ENCODE data around the gene FFAR1.

DNA sequence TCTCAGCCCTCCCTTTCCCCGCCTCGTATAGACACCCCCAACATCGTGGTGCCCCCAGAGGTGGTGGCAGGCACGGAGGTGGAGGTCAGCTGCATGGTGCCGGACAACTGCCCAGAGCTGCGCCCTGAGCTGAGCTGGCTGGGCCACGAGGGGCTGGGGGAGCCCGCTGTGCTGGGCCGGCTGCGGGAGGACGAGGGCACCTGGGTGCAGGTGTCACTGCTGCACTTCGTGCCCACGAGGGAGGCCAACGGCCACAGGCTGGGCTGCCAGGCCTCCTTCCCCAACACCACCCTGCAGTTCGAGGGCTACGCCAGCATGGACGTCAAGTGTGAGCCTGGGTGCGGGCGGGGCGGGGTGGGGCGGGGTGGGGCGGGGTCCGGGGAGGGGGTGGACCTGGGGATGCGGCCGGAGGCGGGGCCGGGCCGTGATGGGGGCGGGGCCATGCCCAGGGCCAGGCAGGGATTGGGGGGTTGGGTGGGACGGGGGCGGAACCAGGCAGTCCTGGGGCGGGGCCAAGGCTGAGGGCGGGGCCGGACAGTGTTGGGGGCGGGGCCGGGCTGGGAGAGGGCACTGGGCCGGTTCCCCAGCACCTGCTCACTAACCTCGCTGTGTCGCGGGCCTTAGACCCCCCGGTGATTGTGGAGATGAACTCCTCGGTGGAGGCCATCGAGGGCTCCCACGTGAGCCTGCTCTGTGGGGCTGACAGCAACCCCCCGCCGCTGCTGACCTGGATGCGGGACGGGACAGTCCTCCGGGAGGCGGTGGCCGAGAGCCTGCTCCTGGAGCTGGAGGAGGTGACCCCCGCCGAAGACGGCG is 48.0 kb upstream of the FFAR1 start:
- TF ChIP-seq POLR2A (IDR thresholded peaks at IDR 0.05; ENCODE audit: control extremely low read depth in 1 of 2, low read depth in 2 of 2, low read length in 2 of 2) (no peak), CBX5 (IDR thresholded peaks at IDR 0.05; ENCODE audit: low read depth, low read length) (no peak), SP2 (IDR thresholded peaks at IDR 0.05; ENCODE audit: low read length) (no peak), SRF (IDR thresholded peaks at IDR 0.05; ENCODE audit: low read depth, low read length) (no peak), EZH2 (IDR thresholded peaks at IDR 0.05; ENCODE audit: low read depth, low read length, severe bottlenecking) (no peak), RBBP5 (IDR thresholded peaks at IDR 0.05; ENCODE audit: borderline replicate concordance, low read depth, low read length) (no peak), ZNF274 (IDR thresholded peaks at IDR 0.05; ENCODE audit: borderline replicate concordance, extremely low read depth, low read length) (no peak)
- TF ChIP-seq, protein P1, sequence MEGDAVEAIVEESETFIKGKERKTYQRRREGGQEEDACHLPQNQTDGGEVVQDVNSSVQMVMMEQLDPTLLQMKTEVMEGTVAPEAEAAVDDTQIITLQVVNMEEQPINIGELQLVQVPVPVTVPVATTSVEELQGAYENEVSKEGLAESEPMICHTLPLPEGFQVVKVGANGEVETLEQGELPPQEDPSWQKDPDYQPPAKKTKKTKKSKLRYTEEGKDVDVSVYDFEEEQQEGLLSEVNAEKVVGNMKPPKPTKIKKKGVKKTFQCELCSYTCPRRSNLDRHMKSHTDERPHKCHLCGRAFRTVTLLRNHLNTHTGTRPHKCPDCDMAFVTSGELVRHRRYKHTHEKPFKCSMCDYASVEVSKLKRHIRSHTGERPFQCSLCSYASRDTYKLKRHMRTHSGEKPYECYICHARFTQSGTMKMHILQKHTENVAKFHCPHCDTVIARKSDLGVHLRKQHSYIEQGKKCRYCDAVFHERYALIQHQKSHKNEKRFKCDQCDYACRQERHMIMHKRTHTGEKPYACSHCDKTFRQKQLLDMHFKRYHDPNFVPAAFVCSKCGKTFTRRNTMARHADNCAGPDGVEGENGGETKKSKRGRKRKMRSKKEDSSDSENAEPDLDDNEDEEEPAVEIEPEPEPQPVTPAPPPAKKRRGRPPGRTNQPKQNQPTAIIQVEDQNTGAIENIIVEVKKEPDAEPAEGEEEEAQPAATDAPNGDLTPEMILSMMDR (IDR thresholded peaks at IDR 0.05; ENCODE audit: control extremely low read depth in 1 of 3, insufficient read depth in 1 of 3, low read depth in 1 of 3, low read length in 3 of 3) = no peak
